WERI-Rb-1 (cell line): ENCODE measurements around the gene PIEZO2.
"Not testable (repeated sequence)": the region's sequence is repeated elsewhere in the genome, so short reads cannot be mapped to it uniquely, and the experiment has no call there.

ENCODE experiments used
- DNase-seq: peaks from one replicate; pipeline ENCODE4 v3.0.0-alpha.2; 2020
- H3K27ac ChIP-seq: fragments of 250-450 bp; sonication (Bioruptor Pico); 2 replicates; pipeline ENCODE4 v1.5.1; 2020; ENCODE audit warnings: mild to moderate bottlenecking, moderate library complexity
- H3K27me3 ChIP-seq: fragments of 250-450 bp; sonication (Bioruptor Pico); 2 replicates; pipeline ENCODE4 v1.5.1; 2021; ENCODE audit warnings: mild to moderate bottlenecking, low read depth, moderate library complexity; ENCODE audit not compliant: insufficient read depth, severe bottlenecking
- H3K36me3 ChIP-seq: fragments of 250-450 bp; sonication (Bioruptor Pico); 2 replicates; pipeline ENCODE4 v1.5.1; 2020; ENCODE audit warnings: mild to moderate bottlenecking, moderate library complexity
- H3K4me3 ChIP-seq: 2 replicates; pipeline ENCODE4 v1.5.1; 2011; ENCODE audit warnings: low read depth, mild to moderate bottlenecking, control low read depth, low read length
- H3K9me3 ChIP-seq: fragments of 250-450 bp; sonication (Bioruptor Pico); 2 replicates; pipeline ENCODE4 v1.5.1; 2021; ENCODE audit warnings: mild to moderate bottlenecking, moderate library complexity; ENCODE audit not compliant: severe bottlenecking
- CTCF ChIP-seq: IDR thresholded peaks from 2 replicates; pipeline ENCODE4 v1.5.1; 2011; ENCODE audit warnings: low read depth, mild to moderate bottlenecking, control low read depth, inconsistent platforms, low read length

PIEZO2 gene

GRCh38 chr18:10916865-10917264, 232.5 kb downstream of the PIEZO2 start:
- Histone ChIP-seq H3K9me3 (no peaks in the 10 kb centered on the region), H3K27me3 (no peaks in the 10 kb centered on the region), H3K4me3 (no peak overlapping the region), H3K27ac (no peak overlapping the region), H3K36me3 (no peaks in the 10 kb centered on the region)
- TF ChIP-seq CTCF = no peak
- DNase-seq = no peak

GRCh38 chr18:10916387-10916786, 233.0 kb downstream of the PIEZO2 start:
- H3K27me3 ChIP-seq = no peaks in the 10 kb centered on the region
- no peak overlapping the region for H3K4me3 ChIP-seq
- no peak for DNase-seq
- no peaks in the 10 kb centered on the region for H3K9me3 ChIP-seq
- TF ChIP-seq CTCF = no peak
- H3K36me3 ChIP-seq = no peaks in the 10 kb centered on the region
- H3K27ac ChIP-seq = no peak overlapping the region

DNA sequence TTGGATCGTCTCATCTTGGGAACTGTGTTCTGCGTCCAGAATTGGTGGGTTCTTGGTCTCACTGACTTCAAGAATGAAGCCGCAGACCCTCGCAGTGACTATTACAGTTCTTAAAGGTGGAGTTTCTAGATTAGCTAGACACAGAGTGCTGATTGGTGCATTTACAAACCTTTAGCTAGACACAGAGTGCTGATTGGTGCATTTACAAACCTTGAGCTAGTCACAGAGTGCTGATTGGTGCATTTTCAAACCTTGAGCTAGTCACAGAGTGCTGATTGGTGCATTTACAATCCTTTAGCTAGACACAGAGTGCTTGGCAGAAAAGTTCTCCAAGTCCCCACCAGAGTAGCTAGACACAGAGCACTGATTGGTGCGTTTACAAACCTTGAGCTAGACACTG, 233.6 kb downstream of the PIEZO2 start:
- not testable (repeated sequence) for H3K4me3 ChIP-seq, H3K27ac ChIP-seq, H3K36me3 ChIP-seq, H3K27me3 ChIP-seq, H3K9me3 ChIP-seq, DNase-seq

DNA sequence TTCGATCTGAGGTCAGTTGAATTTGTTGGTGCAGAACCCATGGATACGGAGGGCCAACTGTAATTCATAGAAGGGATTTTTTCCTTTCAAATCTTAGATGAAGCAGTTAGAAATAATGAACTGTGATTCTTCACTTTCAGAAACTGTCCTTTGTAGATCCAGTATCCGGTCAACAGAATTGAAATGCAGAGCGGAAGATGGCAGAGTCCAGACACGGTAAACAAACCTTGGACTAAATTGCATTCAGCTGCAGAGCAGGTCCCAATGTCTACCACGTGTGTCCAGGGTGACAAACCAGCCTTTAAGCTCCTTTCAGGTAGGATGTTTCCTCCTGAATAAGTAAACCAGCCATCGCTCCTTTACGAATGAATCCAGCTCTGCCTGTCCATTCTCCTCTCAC, 234.8 kb downstream of the PIEZO2 start:
- H3K27ac ChIP-seq, H3K4me3 ChIP-seq, DNase-seq, H3K36me3 ChIP-seq, H3K9me3 ChIP-seq, H3K27me3 ChIP-seq: not testable (repeated sequence)

DNA sequence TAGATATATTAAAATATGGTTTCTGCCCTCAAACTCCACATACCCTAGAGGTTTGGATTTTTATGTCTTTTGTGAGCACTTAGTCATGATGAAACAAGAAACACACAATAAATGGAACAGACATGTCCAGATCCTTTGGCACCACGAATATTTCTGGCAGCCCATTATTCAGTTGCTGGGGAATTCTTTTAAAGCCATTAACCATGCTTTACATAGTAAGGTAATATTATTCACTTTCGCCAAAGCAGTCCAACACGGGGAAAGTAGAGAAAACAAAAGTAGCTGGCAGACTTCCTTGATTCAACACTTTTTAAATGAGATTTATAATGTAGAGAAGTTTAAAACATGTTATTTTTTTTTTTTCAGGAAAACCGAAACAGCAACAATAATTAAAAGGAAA, 235.4 kb downstream of the PIEZO2 start:
- TF ChIP-seq CTCF = no peak
- Histone ChIP-seq H3K36me3 (no peaks in the 10 kb centered on the region), H3K4me3 (no peak overlapping the region), H3K27ac (no peak overlapping the region), H3K9me3 (no peaks in the 10 kb centered on the region), H3K27me3 (no peaks in the 10 kb centered on the region)
- no peak for DNase-seq

DNA sequence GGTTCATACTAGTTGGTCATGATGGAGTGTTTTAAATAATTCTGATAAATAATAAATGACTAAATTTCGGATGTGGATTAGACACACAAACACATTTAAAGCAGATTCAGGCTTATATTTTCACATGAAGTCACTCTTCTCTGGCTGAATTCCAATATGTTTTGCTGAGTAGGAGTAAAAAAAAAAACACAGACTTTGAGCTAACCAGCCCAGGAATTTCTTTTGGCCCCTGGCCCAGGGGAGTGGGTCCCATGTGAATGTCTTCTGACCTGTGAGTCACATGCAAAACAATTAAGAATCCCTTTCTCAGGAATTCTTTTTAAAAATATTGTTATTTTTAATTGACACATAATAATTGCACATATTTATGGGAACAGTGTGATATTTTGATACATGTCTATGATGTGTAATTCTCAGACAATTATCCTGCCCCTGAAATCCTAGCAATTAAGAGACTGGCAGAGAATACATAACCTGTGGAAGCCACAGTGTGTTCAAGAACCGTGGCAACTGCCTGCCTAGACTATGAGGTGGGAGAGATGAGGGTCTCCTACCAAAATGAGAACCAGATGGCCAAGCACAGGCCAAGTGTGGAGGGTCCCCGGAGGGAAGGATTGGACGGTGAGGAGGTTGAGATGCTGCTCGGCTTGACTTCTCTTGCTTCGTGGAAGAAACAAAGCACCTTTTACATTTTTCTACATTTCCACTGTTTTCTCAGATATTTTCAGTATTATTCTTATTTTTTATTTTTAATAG, 236.4 kb downstream of the PIEZO2 start:
- Histone ChIP-seq H3K9me3 (no peaks in the 10 kb centered on the region), H3K27ac (no peak overlapping the region), H3K36me3 (no peaks in the 10 kb centered on the region), H3K4me3 (no peak overlapping the region), H3K27me3 (no peaks in the 10 kb centered on the region)
- TF ChIP-seq CTCF = no peak
- no peak for DNase-seq

DNA sequence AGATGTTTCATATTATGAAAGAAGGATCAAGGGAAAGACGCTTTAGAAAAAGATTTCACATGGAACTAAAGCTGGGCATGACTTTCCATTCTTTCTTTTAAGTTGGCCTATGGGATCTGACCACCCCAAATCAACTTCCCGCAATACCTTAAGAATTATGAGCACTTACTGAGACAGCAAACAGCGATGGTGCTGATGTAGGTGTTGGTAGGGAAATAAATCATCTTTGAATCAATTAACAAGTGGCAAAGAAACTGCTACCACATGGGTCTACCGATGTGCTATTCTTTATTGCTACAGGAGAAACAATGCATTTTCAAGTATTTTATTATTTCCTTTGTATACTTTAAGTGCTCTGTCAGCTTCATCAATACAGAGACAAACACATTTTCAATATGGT, 239.6 kb downstream of the PIEZO2 start:
- Histone ChIP-seq H3K36me3 (no peaks in the 10 kb centered on the region), H3K27ac (no peak overlapping the region), H3K27me3 (no peaks in the 10 kb centered on the region), H3K4me3 (no peak overlapping the region), H3K9me3 (no peaks in the 10 kb centered on the region)
- TF ChIP-seq CTCF = no peak
- no peak for DNase-seq
